IMR-90 (cell line): ENCODE measurements around the gene SDK1. TPM values are rescaled to one million over a fixed set of nuclear protein-coding genes. Genes with fewer than 3 reads are reported as not detected.

Experiments used
- ATAC-seq: fragments of 200-7000 bp; cut with Tn5 transposase; 2 replicates; pipeline ENCODE4 v1.9.1; 2020; ENCODE audit warnings: low read depth, mild to moderate bottlenecking, moderate library complexity
- BruUV-seq: library from RNA; stranded (reverse); fragments of 400-500 nt; replicated peaks from 2 replicates; lab custom pipeline; 2021; lab: Mats Ljungman, UMichigan
- CTCF ChIA-PET: fragments of 300-600 bp; formaldehyde crosslinking; extraction: SDS; loops from one replicate; lab custom pipeline; 2021; ENCODE audit warnings: antibody characterized with exemption; lab: Yijun Ruan, JAX
- POLR2A ChIA-PET: fragments of 300-600 bp; sonication (Branson Sonifier 250); formaldehyde crosslinking; loops from one replicate; lab custom pipeline; 2022; ENCODE audit warnings: antibody characterized with exemption; ENCODE audit not compliant: unreplicated experiment; lab: Charles Lee
- DNase-seq: peaks from one replicate; pipeline ENCODE4 v3.0.0; 2013
- H2AFZ ChIP-seq: replicated peaks from 2 replicates; pipeline ENCODE3; 2013; ENCODE audit warnings: low read length, mild to moderate bottlenecking; ENCODE audit not compliant: poor library complexity
- H2AK5ac ChIP-seq: 2 replicates; pipeline ENCODE4 v1.6.1; 2013; ENCODE audit warnings: low read depth, low read length, inconsistent platforms
- H2AK9ac ChIP-seq: replicated peaks from 2 replicates; pipeline ENCODE3; 2013; ENCODE audit warnings: mild to moderate bottlenecking, low read depth, low read length, moderate library complexity; ENCODE audit not compliant: poor library complexity
- H2BK120ac ChIP-seq: 2 replicates; pipeline ENCODE4 v1.6.1; 2013; ENCODE audit warnings: low read depth, low read length, inconsistent platforms
- H2BK15ac ChIP-seq: 3 replicates; pipeline ENCODE4 v1.6.1; 2013; ENCODE audit warnings: low read depth, low read length, inconsistent platforms
- H2BK20ac ChIP-seq: 2 replicates; pipeline ENCODE4 v1.6.1; 2013; ENCODE audit warnings: low read depth, mild to moderate bottlenecking, inconsistent platforms, low read length, moderate library complexity
- H2BK5ac ChIP-seq: 2 replicates; pipeline ENCODE4 v1.6.1; 2013; ENCODE audit warnings: mild to moderate bottlenecking, low read depth, low read length, inconsistent platforms; ENCODE audit not compliant: poor library complexity, severe bottlenecking
- H3K14ac ChIP-seq: replicated peaks from 2 replicates; pipeline ENCODE4 v1.6.1; 2013; ENCODE audit warnings: low read depth, low read length, inconsistent platforms
- H3K18ac ChIP-seq: 2 replicates; pipeline ENCODE4 v1.6.1; 2013; ENCODE audit warnings: low read depth, low read length, control low read depth
- H3K23ac ChIP-seq: 2 replicates; pipeline ENCODE4 v1.6.1; 2013; ENCODE audit warnings: low read depth, low read length, inconsistent platforms
- H3K27ac ChIP-seq: 2 replicates; pipeline ENCODE4 v1.5.1; 2013; ENCODE audit warnings: mild to moderate bottlenecking, control low read depth, low read length; ENCODE audit not compliant: insufficient read depth
- H3K27me3 ChIP-seq: 2 replicates; pipeline ENCODE4 v1.6.1; 2013; ENCODE audit warnings: low read length; ENCODE audit not compliant: control insufficient read depth, insufficient read depth
- H3K36me3 ChIP-seq: 2 replicates; pipeline ENCODE4 v1.6.1; 2013; ENCODE audit warnings: low read length, mixed read lengths; ENCODE audit not compliant: control insufficient read depth, insufficient read depth
- H3K4ac ChIP-seq: 2 replicates; pipeline ENCODE4 v1.6.1; 2013; ENCODE audit warnings: low read depth, low read length, inconsistent platforms
- H3K4me1 ChIP-seq: 2 replicates; pipeline ENCODE4 v1.6.1; 2013; ENCODE audit warnings: low read length, mixed read lengths; ENCODE audit not compliant: control insufficient read depth, insufficient read depth
- H3K4me2 ChIP-seq: 2 replicates; pipeline ENCODE4 v1.6.1; 2013; ENCODE audit warnings: low read depth, mild to moderate bottlenecking, control low read depth, low read length, moderate library complexity
- H3K4me3 ChIP-seq: 2 replicates; pipeline ENCODE4 v1.5.1; 2013; ENCODE audit warnings: low read depth, mild to moderate bottlenecking, control low read depth, low read length, moderate library complexity; ENCODE audit not compliant: insufficient read depth
- H3K56ac ChIP-seq: 2 replicates; pipeline ENCODE4 v1.6.1; 2013; ENCODE audit warnings: low read length, inconsistent platforms; ENCODE audit not compliant: insufficient read depth; ENCODE audit errors: extremely low read depth
- H3K79me1 ChIP-seq, 2 experiments: 2 replicates each; pipeline ENCODE4 v1.6.1; 2013; ENCODE audit warnings: low read length in 2 of 2, inconsistent platforms in 1 of 2, low read depth in 1 of 2
- H3K9ac ChIP-seq: 2 replicates; pipeline ENCODE4 v1.6.1; 2013; ENCODE audit warnings: low read depth, low read length, control low read depth
- H3K9me1 ChIP-seq: 2 replicates; pipeline ENCODE4 v1.6.1; 2013; ENCODE audit warnings: low read length, inconsistent platforms; ENCODE audit not compliant: insufficient read depth
- H3K9me3 ChIP-seq: 2 replicates; pipeline ENCODE4 v1.6.1; 2013; ENCODE audit warnings: low read length; ENCODE audit not compliant: control insufficient read depth, insufficient read depth
- H4K20me1 ChIP-seq: 2 replicates; pipeline ENCODE4 v1.6.1; 2013; ENCODE audit warnings: low read length, inconsistent platforms; ENCODE audit not compliant: insufficient read depth
- H4K5ac ChIP-seq: 2 replicates; pipeline ENCODE4 v1.6.1; 2013; ENCODE audit warnings: mild to moderate bottlenecking, low read depth, low read length, control low read depth
- H4K8ac ChIP-seq, 2 experiments: 2 replicates each; pipeline ENCODE4 v1.6.1; 2013; ENCODE audit warnings: low read depth in 2 of 2, low read length in 2 of 2, control low read depth in 1 of 2, inconsistent platforms in 1 of 2
- H4K91ac ChIP-seq: 2 replicates; pipeline ENCODE4 v1.6.1; 2013; ENCODE audit warnings: low read depth, low read length, inconsistent platforms; ENCODE audit not compliant: insufficient read depth
- BHLHE40 ChIP-seq: fragments of 150-350 bp; IDR thresholded peaks from 2 replicates; pipeline ENCODE4 v1.6.1; 2016; ENCODE audit warnings: mild to moderate bottlenecking, low read depth, low read length
- CEBPB ChIP-seq: IDR thresholded peaks from 2 replicates; pipeline ENCODE4 v1.6.1; 2012; ENCODE audit warnings: low read depth, low read length, improper control_type of control experiment
- CHD1 ChIP-seq: IDR thresholded peaks from 2 replicates; pipeline ENCODE4 v1.6.1; 2012; ENCODE audit warnings: low read depth, low read length, improper control_type of control experiment
- CTCF ChIP-seq: conservative IDR thresholded peaks from 2 replicates; pipeline ENCODE4 v1.5.1; 2012; ENCODE audit warnings: mild to moderate bottlenecking, low read depth, low read length, improper control_type of control experiment
- ELK1 ChIP-seq: fragments of 150-350 bp; IDR thresholded peaks from 2 replicates; pipeline ENCODE4 v1.6.1; 2016; ENCODE audit warnings: low read depth, mild to moderate bottlenecking, low read length, moderate library complexity, borderline replicate concordance
- FOS ChIP-seq: fragments of 150-350 bp; IDR thresholded peaks from 2 replicates; pipeline ENCODE4 v1.6.1; 2016; ENCODE audit warnings: low read depth, low read length
- MAFK ChIP-seq: IDR thresholded peaks from 2 replicates; pipeline ENCODE4 v1.6.1; 2012; ENCODE audit warnings: low read depth, low read length, improper control_type of control experiment
- MAZ ChIP-seq: IDR thresholded peaks from 2 replicates; pipeline ENCODE4 v1.6.1; 2012; ENCODE audit warnings: low read depth, mild to moderate bottlenecking, low read length, improper control_type of control experiment, moderate library complexity, borderline replicate concordance
- MXI1 ChIP-seq: IDR thresholded peaks from 2 replicates; pipeline ENCODE4 v1.6.1; 2012; ENCODE audit warnings: low read depth, mild to moderate bottlenecking, low read length, moderate library complexity, borderline replicate concordance
- POLR2A ChIP-seq: IDR thresholded peaks from 2 replicates; pipeline ENCODE4 v1.6.1; 2012; ENCODE audit warnings: mild to moderate bottlenecking, low read depth, low read length
- RAD21 ChIP-seq: IDR thresholded peaks from 2 replicates; pipeline ENCODE4 v1.6.1; 2012; ENCODE audit warnings: low read length, improper control_type of control experiment
- RCOR1 ChIP-seq: IDR thresholded peaks from 2 replicates; pipeline ENCODE4 v1.6.1; 2012; ENCODE audit warnings: mild to moderate bottlenecking, low read length, improper control_type of control experiment; ENCODE audit not compliant: insufficient replicate concordance
- RFX5 ChIP-seq: IDR thresholded peaks from 2 replicates; pipeline ENCODE4 v1.8.0; 2012; ENCODE audit warnings: low read depth, mild to moderate bottlenecking, low read length, moderate library complexity
- SMC3 ChIP-seq: fragments of 150-350 bp; IDR thresholded peaks from 2 replicates; pipeline ENCODE4 v1.6.1; 2016; ENCODE audit warnings: low read depth, mild to moderate bottlenecking, antibody characterized with exemption, low read length, moderate library complexity
- USF2 ChIP-seq: fragments of 150-350 bp; IDR thresholded peaks from 2 replicates; pipeline ENCODE4 v1.6.1; 2017; ENCODE audit warnings: mild to moderate bottlenecking, antibody characterized with exemption, low read length, low read depth
- WGBS, 2 experiments: methylation state at CpG; one replicate each; pipeline versions ENCODE4 v1.1.5 to v1.1.7; 2013; ENCODE audit warnings: missing lambda C conversion rate in 2 of 2; ENCODE audit not compliant: insufficient read length in 1 of 2; ENCODE audit errors: extremely low coverage in 2 of 2; 5-methylcytosine and 5-hydroxymethylcytosine counted together
- dilution Hi-C: fragments of 300-500 bp; cut with HindIII; formaldehyde crosslinking; loops from one replicate; pipeline ENCODE4 v1.14.3; 2018; ENCODE audit warnings: low sequenced_read_pairs; ENCODE audit not compliant: unreplicated experiment
- in situ Hi-C: fragments of 300-500 bp; cut with MboI; formaldehyde crosslinking; loops from 3 replicates; pipeline ENCODE4 v1.14.3; 2019; ENCODE audit warnings: low sequenced_read_pairs, inconsistent platforms, mixed read lengths
- intact Hi-C: fragments of 100-400 bp; cut with micrococcal nuclease; formaldehyde crosslinking; loops from 2 replicates; pipeline ENCODE4 v1.10.0; 2022
- polyA plus RNA-seq, 3 experiments: library from polyadenylated mRNA; depleted of rRNA; stranded (reverse); fragments of >200 nt; gene quantifications; 2 replicates each; pipeline ENCODE4 v1.2.3, GENCODE V29; 2012; ENCODE audit warnings: low replicate concordance in 1 of 3
- total RNA-seq: library from RNA; depleted of rRNA; stranded (reverse); fragments of >200 nt; gene quantifications from 2 replicates; pipeline ENCODE4 v1.2.3, GENCODE V29; 2012

SDK1 gene
- total and polyA plus RNA-seq, 2 of the 4 experiments (the other 2 are of a cell fraction), result 1.5 to 1.6 TPM

- H3K4me3 ChIP-seq, result no peak overlapping the region
- no peak overlapping the region for H3K4ac ChIP-seq
- no peak overlapping the region for H3K14ac ChIP-seq
- H3K18ac ChIP-seq, result no peak overlapping the region
- no peak overlapping the region for H2BK120ac ChIP-seq
- DNase-seq (no peak), ATAC-seq (no peak)
- CTCF ChIA-PET, result no interaction called here
- H3K9me3 ChIP-seq, result peaks cover 9% of the 10 kb centered on the region
- no peak overlapping the region for H4K91ac ChIP-seq
- no peaks in the 10 kb centered on the region for H3K79me1 ChIP-seq
- H4K5ac ChIP-seq, result no peak overlapping the region
- no peak overlapping the region for H3K27ac ChIP-seq
- WGBS, 2 experiments, result no CpG with 5 or more reads among the region's 5 CpGs
- no peaks in the 10 kb centered on the region for H3K9me1 ChIP-seq
- H4K8ac ChIP-seq, result no peak overlapping the region
- POLR2A ChIA-PET, result no interaction called here
- H2AK9ac ChIP-seq, result no peak overlapping the region
- H2BK20ac ChIP-seq, result no peak overlapping the region
- TF ChIP-seq CHD1 (no peak), MAZ (no peak), ELK1 (no peak), USF2 (no peak), CEBPB (no peak), CTCF (no peak), RCOR1 (no peak), SMC3 (no peak), BHLHE40 (no peak), RAD21 (no peak), MAFK (no peak), MXI1 (no peak), RFX5 (no peak), POLR2A (no peak), FOS (no peak)
- H2BK5ac ChIP-seq, result no peak overlapping the region
- no peak overlapping the region for H2AK5ac ChIP-seq
- H3K36me3 ChIP-seq, result no peaks in the 10 kb centered on the region
- no peak overlapping the region for H3K56ac ChIP-seq
- no peaks in the 10 kb centered on the region for H4K20me1 ChIP-seq
- H2AFZ ChIP-seq, result no peak overlapping the region
- H3K23ac ChIP-seq, result no peak overlapping the region
- in situ Hi-C loops (no loop called here), intact Hi-C loops (no loop called here), dilution Hi-C loops (no loop called here)
- H3K9ac ChIP-seq, result no peak overlapping the region
- H3K4me1 ChIP-seq, result no peaks in the 10 kb centered on the region
- BruUV-seq, result no TSS peak
- no peak overlapping the region for H2BK15ac ChIP-seq
- H3K27me3 ChIP-seq, result no peaks in the 10 kb centered on the region
- H3K4me2 ChIP-seq, result no peak overlapping the region
Observed at GRCh38 chr7:4222676-4223075, 921.6 kb downstream of the SDK1 start.
